Gastrocnemius medialis (tissue), 4 donors: ENCODE results near the gene CLNK. TPM values are rescaled to one million over a fixed set of nuclear protein-coding genes. Genes with fewer than 3 reads are reported as not detected.

Source experiments
- ATAC-seq, 2 donors: fragments of 150-250 bp; one replicate each; pipeline ENCODE4 v1.9.1; 2016
- DNase-seq, 2 donors: peaks; one replicate each; pipeline ENCODE4 v3.0.0-alpha.2; 2019
- H3K27ac ChIP-seq, 4 donors: fragments of 200-600 bp; sonication (generic); 1 replicate in 1 of 4; 2 replicates in 3 of 4; pipeline ENCODE4 v1.5.1; 2016 to 2018; ENCODE audit warnings: mild to moderate bottlenecking in 2 of 4, moderate library complexity in 1 of 4
- H3K27me3 ChIP-seq, 3 donors: fragments of 200-600 bp; sonication (generic) in 2 of 3; 1 replicate in 1 of 3; 2 replicates in 2 of 3; pipeline versions ENCODE4 v1.5.1 to v1.6.0; 2016 to 2019; ENCODE audit warnings: mild to moderate bottlenecking in 1 of 3, moderate library complexity in 1 of 3
- H3K36me3 ChIP-seq, 2 donors: fragments of 200-600 bp; sonication (generic) in 1 of 2; one replicate each; pipeline ENCODE4 v1.5.1; 2017 to 2018
- H3K4me1 ChIP-seq, 2 donors: fragments of 200-600 bp; sonication (generic) in 1 of 2; one replicate each; pipeline ENCODE4 v1.5.1; 2016 to 2017; ENCODE audit warnings: mild to moderate bottlenecking in 2 of 2
- H3K4me3 ChIP-seq, 4 donors: fragments of 200-600 bp; sonication (generic) in 3 of 4; 1 replicate in 1 of 4; 2 replicates in 3 of 4; pipeline ENCODE4 v1.5.1; 2016 to 2019; ENCODE audit warnings: mild to moderate bottlenecking in 2 of 4
- H3K9me3 ChIP-seq, 3 donors: fragments of 200-600 bp; sonication (generic) in 2 of 3; 1 replicate in 1 of 3; 2 replicates in 2 of 3; pipeline ENCODE4 v1.5.1; 2016 to 2019
- POLR2A ChIP-seq, 2 donors: fragments of 450-650 bp; IDR thresholded peaks; one replicate each; pipeline ENCODE4 v1.6.1; 2017; ENCODE audit warnings: antibody characterized with exemption in 2 of 2, mild to moderate bottlenecking in 2 of 2, moderate library complexity in 2 of 2
- in situ Hi-C, 4 donors: fragments of 200-750 bp; cut with MboI; loops; one replicate each; pipeline versions ENCODE4 v1.15.0 to v1.8.0; 2017; ENCODE audit warnings: low sequenced_read_pairs in 4 of 4
- intact Hi-C: fragments of 100-400 bp; cut with DNase I; formaldehyde crosslinking; loops from one replicate; pipeline ENCODE4 v1.15.1; 2023; ENCODE audit warnings: low total_unique reads
- total RNA-seq, 4 donors: library from RNA; depleted of rRNA; stranded (reverse); fragments of >200 nt; gene quantifications; one replicate each; pipeline versions ENCODE4 v1.1.0 to v1.2.3, GENCODE V29; 2016
- TF ChIP-seq, protein P1 (sequence below), 5 experiments: fragments of 450-650 bp in 3 of 5; fragments of 200-600 bp in 2 of 5; sonication (generic) in 2 of 5; IDR thresholded peaks in 4 of 5; conservative IDR thresholded peaks in 1 of 5; 1 replicate in 4 of 5; 2 replicates in 1 of 5; pipeline ENCODE4 v1.5.1; 2016 to 2019; ENCODE audit warnings: antibody characterized with exemption in 5 of 5, mild to moderate bottlenecking in 3 of 5, moderate library complexity in 3 of 5

Gene CLNK
- total RNA-seq, 4 donors from 2014 or later, result not detected

GRCh38 chr4:10605746-10606482 is 78.7 kb downstream of the CLNK start:
- no peak for ATAC-seq
- in situ Hi-C loops, result no loop called here

GRCh38 chr4:10605031-10605430 is 79.5 kb downstream of the CLNK start:
- in situ Hi-C loops (no loop called here), intact Hi-C loops (no loop called here)
- ATAC-seq (no peak), DNase-seq (no peak)
- no peak overlapping the region for H3K27ac ChIP-seq
- H3K9me3 ChIP-seq, result no peaks in the 10 kb centered on the region
- no peak for TF ChIP-seq POLR2A (IDR thresholded peaks at IDR 0.05)
- TF ChIP-seq, protein P1, sequence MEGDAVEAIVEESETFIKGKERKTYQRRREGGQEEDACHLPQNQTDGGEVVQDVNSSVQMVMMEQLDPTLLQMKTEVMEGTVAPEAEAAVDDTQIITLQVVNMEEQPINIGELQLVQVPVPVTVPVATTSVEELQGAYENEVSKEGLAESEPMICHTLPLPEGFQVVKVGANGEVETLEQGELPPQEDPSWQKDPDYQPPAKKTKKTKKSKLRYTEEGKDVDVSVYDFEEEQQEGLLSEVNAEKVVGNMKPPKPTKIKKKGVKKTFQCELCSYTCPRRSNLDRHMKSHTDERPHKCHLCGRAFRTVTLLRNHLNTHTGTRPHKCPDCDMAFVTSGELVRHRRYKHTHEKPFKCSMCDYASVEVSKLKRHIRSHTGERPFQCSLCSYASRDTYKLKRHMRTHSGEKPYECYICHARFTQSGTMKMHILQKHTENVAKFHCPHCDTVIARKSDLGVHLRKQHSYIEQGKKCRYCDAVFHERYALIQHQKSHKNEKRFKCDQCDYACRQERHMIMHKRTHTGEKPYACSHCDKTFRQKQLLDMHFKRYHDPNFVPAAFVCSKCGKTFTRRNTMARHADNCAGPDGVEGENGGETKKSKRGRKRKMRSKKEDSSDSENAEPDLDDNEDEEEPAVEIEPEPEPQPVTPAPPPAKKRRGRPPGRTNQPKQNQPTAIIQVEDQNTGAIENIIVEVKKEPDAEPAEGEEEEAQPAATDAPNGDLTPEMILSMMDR (IDR thresholded peaks at IDR 0.05 in 4 of 5, conservative IDR thresholded peaks at IDR 0.05 in 1 of 5), result no peak
- H3K36me3 ChIP-seq, result no peaks in the 10 kb centered on the region
- H3K27me3 ChIP-seq, result no peaks in the 10 kb centered on the region
- no peak overlapping the region for H3K4me3 ChIP-seq
- no peaks in the 10 kb centered on the region for H3K4me1 ChIP-seq

More at GRCh38 chr4:10605746-10606482, 78.7 kb downstream of the CLNK start:
- intact Hi-C loops, result no loop called here
- Histone ChIP-seq H3K27ac (no peak overlapping the region), H3K4me1 (no peaks in the 10 kb centered on the region), H3K9me3 (no peaks in the 10 kb centered on the region), H3K27me3 (no peaks in the 10 kb centered on the region), H3K36me3 (no peaks in the 10 kb centered on the region), H3K4me3 (no peak overlapping the region)
- DNase-seq, result no peak
- TF ChIP-seq, protein P1 (IDR thresholded peaks at IDR 0.05 in 4 of 5, conservative IDR thresholded peaks at IDR 0.05 in 1 of 5), result no peak
- no peak for TF ChIP-seq POLR2A (IDR thresholded peaks at IDR 0.05)

- in situ Hi-C loops, result loop anchor here in 2 of 4 donors (25.0 kb wide), 2 partner anchors 838 to 1113 kb away; partner anchors contain the start of gene HS3ST1 (in 2 of the 2)
Observed at GRCh38 chr4:10599574-10599973, 85.0 kb downstream of the CLNK start.

GRCh38 chr4:10598829-10599228 is 85.7 kb downstream of the CLNK start:
- no peak for DNase-seq
- in situ Hi-C loops, result loop anchor here in 2 of 4 donors (25.0 kb wide), 2 partner anchors 838 to 1113 kb away; partner anchors contain the start of gene HS3ST1 (in 2 of the 2)
- no peak for TF ChIP-seq POLR2A (IDR thresholded peaks at IDR 0.05)
- TF ChIP-seq, protein P1 (IDR thresholded peaks at IDR 0.05 in 4 of 5, conservative IDR thresholded peaks at IDR 0.05 in 1 of 5), result no peak

More at GRCh38 chr4:10599574-10599973, 85.0 kb downstream of the CLNK start:
- Histone ChIP-seq H3K4me3 (no peak overlapping the region), H3K36me3 (no peaks in the 10 kb centered on the region), H3K27me3 (no peaks in the 10 kb centered on the region), H3K4me1 (no peaks in the 10 kb centered on the region), H3K27ac (no peak overlapping the region), H3K9me3 (no peaks in the 10 kb centered on the region)
- ATAC-seq (no peak), DNase-seq (no peak)
- intact Hi-C loops, result no loop called here
- TF ChIP-seq, protein P1 (IDR thresholded peaks at IDR 0.05 in 4 of 5, conservative IDR thresholded peaks at IDR 0.05 in 1 of 5), result no peak
- no peak for TF ChIP-seq POLR2A (IDR thresholded peaks at IDR 0.05)

More at GRCh38 chr4:10598829-10599228, 85.7 kb downstream of the CLNK start:
- Histone ChIP-seq H3K36me3 (no peaks in the 10 kb centered on the region), H3K4me1 (no peaks in the 10 kb centered on the region), H3K4me3 (no peak overlapping the region), H3K27me3 (no peaks in the 10 kb centered on the region), H3K27ac (no peak overlapping the region), H3K9me3 (no peaks in the 10 kb centered on the region)
- no peak for ATAC-seq
- intact Hi-C loops, result no loop called here
